AG08396 (cell line): ENCODE measurements around the gene ARHGAP22.

Experiments used
- DNase-seq: peaks from one replicate; pipeline ENCODE4 v3.0.0; 2012; ENCODE audit warnings: low spot score, mixed read lengths

ARHGAP22 gene

DNA sequence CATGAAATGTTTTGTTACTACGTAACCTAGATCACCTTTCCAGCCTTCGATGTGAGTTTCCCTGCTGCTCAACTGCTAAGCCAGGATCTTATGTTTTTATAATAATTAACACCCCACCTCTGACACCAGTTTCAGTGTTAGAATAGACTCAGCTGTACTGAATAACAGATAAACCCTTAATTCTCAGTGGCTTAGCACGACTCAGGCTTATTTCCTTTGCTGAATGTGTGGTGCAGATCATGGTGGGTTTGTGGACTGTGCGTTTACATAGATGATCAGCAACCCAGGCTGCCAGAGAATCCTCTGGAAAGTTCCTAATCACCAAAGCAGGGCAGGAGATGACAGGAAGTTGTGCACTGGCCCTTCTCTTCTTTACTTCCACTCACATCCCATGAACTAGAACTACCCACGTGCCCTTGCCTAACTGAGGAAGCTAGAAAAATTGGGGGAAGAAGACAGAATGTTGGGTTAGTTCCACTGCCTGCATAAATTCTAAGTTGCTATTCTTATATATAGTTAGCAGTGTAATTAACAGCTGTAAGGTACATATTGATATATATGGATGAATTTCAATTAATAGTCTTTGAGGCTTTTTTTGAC, 186.6 kb downstream of the ARHGAP22 start:
- no peak for DNase-seq

DNA sequence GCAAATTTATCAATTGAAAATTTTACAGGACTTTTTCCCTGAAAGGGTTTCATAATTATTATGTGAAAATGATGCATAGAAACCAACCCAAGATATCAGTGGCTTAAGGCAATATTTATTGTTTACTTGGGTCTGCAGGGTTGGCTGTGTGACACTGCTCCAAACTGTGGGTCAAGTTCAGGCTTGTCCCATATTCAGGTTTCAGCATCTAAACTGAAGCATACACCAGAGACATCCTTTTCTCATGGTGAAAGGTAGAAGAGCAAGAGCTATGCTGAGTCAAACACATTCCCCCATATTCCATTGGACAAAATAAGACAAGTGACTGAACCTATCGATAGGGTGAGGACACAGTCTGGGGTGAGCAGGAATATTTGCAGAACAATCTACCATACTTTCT, 187.5 kb downstream of the ARHGAP22 start:
- DNase-seq = no peak

DNA sequence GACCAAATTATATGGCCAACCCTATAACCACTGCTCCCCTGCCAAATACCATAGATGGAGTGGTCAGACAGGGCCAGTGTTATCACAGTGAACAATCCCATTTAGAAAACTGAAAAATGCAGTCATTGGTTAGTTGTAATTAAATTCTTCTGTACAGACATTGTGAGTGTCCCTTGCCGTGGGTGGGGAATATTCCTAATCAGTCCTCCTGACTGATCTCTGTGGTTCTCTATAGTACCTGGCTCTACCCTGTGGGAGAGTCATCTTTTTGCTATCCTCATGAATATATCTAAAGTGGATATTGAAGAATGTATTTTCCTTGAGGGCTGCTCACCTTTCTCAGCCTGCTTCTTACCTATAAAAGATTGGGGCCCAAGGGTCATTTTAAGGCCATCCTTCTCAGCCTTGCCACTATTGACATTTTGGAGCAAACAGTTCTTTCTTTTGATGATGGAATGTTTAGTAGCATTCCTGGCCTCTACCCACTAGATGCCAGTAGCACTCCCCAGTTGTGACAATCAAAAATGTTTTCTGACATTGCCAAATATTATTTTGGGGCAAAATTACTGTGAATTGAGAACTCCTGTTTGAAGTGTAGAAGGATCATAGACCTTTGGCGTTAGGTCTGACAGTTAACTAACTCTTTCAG, 188.2 kb downstream of the ARHGAP22 start:
- DNase-seq = no peak

DNA sequence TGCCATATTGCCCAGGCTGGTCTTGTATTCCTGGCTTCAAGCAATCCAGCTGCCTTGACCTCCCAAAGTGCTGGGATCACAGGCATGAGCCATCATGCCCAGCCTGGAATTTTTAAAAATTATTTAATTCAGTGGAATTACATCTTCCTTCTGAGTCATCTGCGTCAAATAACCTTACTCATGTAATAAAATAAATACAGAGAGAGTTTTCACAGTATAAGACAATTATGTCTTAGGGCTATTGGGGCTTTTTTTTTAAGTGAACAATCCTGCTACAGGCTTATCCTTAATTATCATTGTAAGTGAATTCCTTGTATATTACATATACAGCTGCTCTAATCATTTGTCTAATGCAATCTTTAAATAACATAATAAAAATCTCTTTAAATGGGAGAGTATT, 190.1 kb downstream of the ARHGAP22 start:
- DNase-seq = no peak

DNA sequence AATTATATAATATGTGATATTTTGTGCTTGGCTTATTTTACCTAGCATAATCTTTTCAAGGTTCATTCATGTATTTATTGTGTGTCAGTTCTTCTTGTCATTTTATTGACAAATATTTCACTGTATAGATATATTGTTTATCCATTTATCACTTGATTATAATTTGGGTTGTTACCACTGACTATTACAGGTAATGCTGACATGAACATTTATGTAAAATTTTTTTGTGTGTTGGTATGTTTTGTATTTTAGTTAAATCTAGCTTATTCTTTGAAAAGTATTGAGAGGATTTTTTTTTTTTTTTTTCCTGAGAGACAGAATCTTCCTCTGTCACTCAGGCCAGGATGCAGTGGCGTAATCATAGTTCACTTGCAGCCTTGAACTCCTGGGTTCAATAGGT, 190.7 kb downstream of the ARHGAP22 start:
- DNase-seq = no peak

DNA sequence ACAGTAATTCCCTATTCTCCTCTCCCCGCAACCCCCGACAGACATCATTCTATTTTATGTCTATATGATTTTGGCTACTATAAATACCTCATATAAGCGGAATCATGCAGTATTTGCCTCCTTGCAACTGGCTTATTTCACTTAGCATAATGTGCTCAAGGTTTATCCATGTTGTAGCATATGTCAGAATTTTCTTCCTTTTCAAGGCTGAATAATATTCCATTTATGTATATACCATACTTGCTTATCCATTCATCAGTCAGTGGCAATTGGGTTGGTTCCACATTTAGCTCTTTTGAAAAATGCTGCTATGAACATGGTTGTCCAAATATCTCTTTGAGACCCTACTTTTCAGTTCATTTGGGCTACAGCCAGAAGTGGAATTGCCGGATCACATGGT, 191.9 kb downstream of the ARHGAP22 start:
- no peak for DNase-seq

DNA sequence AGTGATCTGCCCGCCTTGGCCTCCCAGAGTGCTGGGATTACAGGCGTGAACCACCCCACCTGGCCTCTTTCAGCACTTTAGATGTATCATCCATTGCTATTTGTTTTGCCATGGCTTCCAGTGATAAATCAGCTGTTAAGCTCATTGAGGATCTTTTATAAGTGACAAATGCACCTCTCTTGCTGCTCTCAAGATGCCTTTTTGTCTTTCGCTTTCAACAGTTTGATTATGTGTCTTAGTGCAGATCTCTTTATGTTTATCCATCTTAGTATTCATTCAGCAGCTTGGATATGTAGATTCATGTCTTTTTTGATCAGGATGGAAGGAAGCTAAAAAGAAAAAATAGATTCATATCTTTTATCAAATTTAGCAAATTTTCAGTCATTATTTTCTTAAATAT, 192.8 kb downstream of the ARHGAP22 start:
- no peak for DNase-seq

DNA sequence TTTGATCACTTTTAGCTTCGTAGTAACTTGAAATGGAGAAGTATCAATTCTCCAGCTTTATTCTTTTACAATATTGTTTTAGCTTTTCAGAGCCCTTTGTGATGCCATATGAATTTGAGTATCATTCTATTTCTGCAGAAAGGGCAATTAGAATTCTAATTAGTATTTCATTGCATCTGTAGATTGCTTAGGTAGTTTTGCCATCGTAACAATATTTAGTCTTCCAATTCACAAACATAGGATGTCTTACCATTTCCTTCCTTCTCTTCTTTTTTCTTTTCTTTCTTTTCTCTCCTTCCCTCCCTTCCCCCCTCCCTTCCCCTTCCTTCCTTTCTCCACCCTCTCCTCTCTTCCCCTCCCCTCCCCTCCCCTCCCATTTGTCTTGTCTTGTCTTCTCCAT, 193.4 kb downstream of the ARHGAP22 start:
- DNase-seq = no peak

DNA sequence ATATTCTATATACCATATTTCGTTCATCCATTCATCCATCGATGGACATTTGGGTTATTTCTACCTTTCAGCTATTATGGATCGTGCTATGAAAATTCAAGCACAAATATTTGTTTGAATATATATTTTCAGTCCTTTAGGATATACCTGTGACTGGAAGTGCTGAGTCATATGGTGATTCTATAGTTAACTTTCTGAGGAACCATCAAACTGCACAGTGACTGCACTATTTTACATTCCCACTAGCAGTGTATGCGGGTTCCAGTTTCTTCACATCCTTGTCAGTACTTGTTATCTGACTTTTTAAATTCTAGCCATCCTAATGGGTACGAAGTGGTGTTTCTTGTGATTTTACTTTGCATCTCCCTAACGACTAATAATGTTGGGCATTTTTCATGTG, 194.4 kb downstream of the ARHGAP22 start:
- DNase-seq = no peak

DNA sequence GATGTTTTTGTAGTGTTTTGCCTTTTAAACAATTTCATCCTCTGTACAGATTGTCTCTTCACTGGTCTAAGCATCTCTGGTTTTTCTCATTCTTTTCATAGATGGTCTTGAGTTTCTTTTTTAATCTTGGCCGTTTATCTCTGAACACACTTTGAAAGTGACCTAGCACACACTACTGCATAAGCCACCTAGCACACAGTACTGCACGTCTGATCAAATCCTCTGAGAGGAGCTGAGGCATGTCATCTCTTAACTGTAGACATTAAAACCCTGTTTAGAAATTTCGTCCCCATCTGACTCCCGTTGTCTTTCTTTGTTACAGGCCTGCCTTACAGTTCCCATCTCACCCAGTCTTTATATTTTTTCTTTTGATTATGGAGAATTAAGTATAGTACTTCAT, 198.2 kb downstream of the ARHGAP22 start:
- DNase-seq = no peak

DNA sequence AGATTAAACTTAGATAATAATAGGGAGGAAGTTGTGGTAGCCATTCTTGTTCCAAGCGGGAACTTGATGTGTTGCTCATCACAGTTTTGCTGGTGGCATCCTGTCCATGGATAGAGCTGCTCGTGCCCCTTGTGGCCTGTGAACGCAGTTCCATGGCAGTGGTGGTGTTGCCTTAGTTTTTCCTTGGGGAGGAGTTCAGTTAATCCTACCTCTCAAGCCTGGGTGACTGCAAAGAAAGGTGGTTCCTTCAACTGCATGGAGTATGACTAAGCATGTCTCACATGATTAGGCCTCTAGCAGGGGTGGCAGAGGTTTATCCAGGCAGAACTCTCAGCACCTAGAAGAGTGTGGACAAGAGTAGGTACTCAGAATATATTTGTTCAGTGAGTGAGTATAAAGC, 198.7 kb downstream of the ARHGAP22 start:
- DNase-seq = peak; percentile 12

DNA sequence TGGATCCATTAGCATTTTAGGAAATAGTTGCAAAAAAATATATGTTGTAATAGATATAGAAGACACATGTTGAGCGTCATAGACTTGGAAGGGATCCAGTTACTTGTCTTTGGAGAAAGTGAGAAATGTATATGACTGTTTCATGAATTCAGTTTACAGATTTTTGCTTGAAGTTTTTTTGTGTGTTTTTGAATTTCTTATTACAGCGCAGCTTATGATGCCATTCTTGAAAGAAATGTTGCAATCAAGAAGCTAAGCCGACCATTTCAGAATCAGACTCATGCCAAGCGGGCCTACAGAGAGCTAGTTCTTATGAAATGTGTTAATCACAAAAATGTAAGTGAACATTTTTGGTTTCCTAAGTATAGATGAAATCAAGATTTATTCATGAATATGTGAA, 200.2 kb downstream of the ARHGAP22 start:
- DNase-seq = no peak

DNA sequence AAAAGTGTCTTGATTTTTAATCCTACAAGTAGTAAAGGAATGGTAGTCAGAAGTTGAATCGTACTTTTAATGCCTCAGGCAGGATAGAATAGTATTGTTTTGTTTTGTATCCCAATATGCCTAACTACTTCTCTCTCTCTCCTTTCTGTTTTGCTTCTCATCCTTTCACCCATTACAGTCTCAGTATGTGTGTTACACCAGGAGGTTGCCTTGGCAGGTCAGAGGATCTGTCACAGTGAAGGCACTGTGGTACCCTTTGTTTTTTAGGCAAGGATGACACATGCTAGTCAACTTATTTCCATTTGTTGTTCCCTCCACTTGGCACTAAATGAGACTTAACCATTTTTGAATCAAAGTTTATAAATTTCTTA, 204.0 kb downstream of the ARHGAP22 start:
- DNase-seq = no peak

DNA sequence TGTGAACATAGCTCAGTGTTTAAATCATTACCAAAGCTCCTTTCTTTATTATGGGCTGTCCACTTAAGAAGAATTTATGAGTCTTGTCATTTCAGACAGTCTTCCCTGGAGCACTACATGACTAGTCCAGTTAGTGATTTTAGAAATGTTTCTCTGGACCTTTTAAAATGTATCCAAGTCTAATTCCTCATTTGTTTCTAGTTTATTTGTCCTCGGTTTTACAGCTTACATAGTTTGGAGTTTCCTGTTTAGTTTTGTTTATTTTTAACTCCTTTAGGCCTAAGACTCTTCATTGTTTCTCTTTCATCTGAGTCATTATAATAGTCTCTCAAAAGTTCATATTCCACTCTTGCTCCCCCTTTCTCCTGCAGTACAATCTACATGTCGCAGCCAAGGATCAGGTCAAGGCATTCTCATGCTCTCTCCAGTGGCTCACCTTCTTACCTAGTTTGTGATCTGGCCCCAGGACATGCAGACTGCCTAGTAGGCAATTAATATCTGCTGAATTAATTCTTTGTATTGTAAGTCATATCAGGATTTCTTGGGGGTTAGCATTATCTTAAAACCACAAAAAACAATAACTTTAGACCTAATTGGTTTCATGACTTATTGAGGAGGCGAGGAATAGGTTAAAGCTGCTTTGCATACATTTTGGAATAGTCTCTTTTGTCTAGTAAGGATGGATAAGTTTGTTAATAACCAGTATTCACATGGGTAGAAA, 204.6 kb downstream of the ARHGAP22 start:
- DNase-seq = no peak

DNA sequence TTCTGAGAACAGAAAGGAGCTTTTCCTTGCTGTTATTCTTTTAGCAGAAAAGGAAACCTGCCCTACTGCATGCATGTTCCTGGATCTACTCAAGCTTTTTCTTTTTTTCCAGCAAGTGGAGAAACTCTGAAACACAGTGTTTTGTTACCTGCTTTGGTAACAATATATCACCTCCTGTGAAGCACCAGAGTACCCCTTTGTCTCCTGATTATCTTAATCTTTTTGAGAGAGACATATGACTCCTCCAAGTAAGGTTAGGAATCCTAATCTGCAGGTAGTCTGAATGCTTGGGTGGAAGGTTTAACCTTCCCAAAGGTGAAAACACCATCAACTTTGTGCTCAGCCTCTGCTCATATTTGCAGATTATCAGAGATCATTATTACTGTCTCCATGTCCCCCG, 205.3 kb downstream of the ARHGAP22 start:
- DNase-seq = no peak

DNA sequence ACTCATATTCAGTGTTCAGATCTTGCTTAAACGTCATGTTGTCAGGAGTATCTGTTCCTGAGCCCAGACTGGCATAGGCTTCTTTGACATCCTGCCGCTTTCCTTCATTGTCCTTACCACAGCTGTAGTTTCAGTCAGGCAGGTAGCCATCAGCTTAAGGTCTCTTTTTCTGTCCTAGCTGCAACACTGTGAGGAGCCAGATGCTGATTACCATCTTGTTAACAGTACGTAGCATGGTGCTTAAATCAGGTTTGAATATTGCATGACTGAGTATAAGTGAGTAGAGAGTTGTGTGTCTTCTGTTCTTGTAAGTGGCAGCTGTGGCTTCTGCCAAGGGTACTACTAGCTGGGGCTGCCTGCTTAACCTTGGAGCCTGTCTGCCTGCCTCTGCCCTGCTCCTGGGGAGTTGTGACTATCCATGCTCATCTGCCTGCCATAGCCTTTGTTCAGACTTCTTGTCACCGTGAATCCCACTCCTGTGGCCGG, 205.8 kb downstream of the ARHGAP22 start:
- no peak for DNase-seq

DNA sequence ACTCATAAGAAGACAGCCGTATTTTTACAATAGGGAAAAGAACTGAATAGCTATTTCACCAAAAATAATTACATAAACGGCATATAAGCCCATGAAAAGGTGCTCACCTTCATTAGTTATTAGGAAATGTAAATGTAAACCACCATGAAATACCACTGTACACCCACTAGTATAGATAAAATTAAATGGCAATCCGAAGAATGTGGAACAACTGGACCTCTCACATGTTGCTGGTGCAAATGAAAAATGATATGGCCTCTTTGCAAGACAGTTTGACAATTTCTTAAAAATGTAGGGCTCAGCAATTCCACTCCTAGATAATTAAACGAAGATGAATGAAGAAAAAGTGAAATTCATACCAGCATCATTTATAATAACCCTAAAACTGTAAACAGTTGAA, 206.6 kb downstream of the ARHGAP22 start:
- DNase-seq = no peak
